ENCODE data around the gene TNFRSF13B.

Gene TNFRSF13B

GRCh38 chr17:16953841-16954240, 18.1 kb downstream of the TNFRSF13B start:
- no peak for DNase-seq

- no peak for DNase-seq
Measured at GRCh38 chr17:16953347-16953746, 18.6 kb downstream of the TNFRSF13B start.

DNA sequence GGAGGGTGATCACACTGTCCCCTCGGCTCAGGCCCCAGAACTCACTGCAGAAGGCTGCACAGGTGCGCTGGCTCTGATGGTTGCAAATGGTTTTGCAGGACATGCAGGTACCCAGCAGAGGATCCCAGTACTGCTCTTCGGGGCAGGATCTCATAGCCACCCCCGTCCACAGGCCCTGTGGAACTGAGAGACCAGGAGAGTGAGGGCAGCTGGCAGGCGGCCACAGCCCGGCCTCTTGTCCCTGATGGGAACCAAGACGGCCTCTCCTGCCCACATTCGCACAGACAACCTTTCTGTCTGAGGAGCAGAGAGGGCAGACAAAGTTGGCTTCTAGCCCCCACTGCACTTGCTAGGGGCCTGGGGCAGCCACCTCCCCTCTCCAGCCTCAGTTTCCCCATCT, 19.5 kb downstream of the TNFRSF13B start:
- no peak for DNase-seq

- no peak for DNase-seq
Measured at GRCh38 chr17:16950488-16950887, 21.4 kb downstream of the TNFRSF13B start.

DNA sequence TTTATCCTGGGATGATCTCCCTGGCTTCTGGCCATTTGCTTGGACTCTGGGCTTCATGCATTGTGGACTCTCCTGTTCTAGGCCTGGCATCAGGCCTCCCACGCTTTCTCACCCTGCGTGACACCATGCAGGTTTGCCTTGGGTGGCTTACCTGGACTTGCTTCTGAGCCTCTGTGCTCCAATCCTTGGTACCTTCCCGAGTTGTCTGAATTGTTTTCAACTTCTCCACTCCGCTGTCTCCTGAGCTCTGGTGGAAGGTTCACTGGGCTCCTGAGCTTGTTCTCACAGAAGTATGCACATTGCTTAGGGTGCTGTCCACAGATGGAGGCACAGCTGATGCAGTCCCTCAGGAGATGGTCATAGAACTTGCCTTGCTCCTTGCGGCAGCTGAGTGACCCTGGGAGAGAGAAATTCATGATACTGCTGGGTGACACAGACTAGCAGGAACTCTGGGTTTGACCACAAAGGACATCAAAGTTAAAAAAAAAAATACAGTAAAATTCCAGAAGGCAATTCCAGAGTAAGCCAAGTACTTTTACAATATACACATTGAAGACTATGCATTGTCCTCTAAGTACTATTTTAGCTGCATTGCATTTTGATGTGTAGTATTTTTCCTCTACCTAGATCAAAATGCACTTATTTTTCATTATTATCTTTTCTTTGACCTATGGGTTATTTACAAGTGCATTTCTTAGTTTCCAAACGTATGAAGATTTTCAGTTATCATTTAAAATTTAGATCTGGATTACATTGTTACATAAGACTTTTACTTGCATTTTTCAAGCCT, 23.1 kb downstream of the TNFRSF13B start:
- no peak for DNase-seq

- DNase-seq, result no peak
Measured at GRCh38 chr17:16947470-16947869, 24.4 kb downstream of the TNFRSF13B start.

- no peak for DNase-seq
Measured at GRCh38 chr17:16945663-16946218, 26.2 kb downstream of the TNFRSF13B start.

DNA sequence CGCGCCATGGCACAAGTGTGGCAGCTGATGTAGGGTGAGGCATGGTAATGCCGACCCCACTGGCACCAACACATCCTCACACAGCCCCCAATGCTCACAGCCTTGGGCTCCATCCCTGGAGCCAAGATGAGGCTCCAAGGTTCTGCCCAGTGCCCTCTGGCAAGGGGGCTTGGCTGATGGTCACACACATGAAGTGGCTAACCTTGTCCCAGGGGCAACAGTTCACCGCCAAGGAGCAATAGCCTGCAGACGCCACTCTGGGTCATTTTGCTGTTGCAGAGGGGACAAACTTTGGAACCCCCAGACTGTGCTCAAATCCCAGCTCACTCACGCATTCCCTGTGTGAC, 26.8 kb downstream of the TNFRSF13B start:
- no peak for DNase-seq

GRCh38 chr17:16944334-16945135, 27.4 kb downstream of the TNFRSF13B start:
- no peak for DNase-seq

DNA sequence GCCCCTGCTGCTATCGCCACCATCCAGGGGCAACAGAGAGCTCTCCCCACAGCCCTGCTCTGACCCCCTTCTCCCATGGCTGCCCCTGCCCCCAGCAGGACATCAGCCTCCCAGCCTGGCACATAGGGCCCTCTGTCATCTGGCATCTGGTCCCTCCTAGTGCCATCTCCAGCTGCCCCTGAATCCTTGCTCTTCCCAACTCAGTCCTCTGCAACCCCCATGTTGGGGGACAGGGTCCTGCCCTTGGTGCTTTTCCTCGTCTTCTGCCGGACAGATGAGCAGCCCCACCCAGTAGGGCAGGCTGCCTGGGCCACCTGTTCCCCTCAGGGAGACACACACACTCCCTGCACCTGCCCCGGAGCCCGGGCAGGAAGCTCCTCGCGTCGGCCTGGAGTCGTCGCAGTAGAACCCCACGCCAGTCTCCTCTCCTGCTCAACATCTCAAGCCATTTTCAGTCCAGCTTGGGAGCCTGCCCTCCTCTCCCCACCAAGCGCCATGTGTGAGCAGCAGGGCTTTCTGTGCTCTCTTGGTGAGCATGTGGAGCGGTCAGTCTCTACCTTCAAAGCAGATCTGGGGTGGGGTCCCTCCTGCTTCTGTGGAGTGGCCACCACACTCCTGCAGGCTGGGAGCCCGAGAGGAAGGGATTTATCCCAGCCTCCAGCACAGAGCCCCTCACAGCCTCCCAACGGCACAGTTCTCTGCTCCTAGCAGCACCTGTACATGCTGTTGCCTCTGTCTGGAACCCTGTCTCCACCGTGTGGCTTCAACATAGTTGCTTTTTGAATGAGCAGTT, 28.2 kb downstream of the TNFRSF13B start:
- no peak for DNase-seq

- no peak for DNase-seq
Measured at GRCh38 chr17:16943032-16943352, 28.9 kb downstream of the TNFRSF13B start.

DNA sequence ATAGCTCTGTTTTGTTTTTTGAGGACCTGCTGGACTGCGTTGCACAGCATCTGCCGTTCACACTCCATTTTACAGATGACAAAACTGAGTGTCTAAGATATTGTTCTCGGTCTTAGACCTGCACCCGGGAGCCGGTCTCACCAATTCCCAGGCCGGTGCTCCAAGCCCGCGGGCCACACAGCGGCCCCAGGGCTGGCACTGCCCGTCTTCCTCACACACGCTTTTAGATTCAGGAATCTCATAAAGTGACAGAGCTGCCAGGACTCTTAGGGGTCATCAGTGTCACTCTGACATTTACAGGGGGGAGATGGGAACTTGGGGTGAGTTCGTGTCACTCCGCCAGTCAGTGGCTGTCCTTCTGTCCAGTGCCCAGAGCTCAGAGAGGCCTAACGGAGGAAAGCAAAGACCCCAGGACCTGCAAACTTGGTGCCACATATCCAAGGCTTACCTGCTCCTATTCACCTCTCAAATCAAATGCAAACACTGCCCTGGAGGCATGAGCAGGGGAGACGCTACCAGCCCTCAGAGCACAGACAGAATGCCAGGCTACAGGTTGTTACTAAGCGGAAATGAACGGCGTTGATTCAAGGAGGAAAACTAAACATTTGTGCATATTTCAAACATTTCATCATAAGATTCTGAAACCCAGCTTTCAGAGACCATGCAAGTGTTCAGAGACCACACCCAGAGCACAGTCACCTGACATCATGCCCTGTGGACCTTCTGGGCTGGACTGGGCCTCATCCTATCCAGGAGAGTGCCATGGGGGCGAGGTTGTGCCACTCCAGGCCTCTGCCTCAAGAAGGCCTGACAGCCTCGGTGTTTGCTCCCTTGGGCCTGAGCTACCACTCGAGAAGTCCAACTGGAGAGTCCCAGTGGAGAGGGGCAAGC, 29.5 kb downstream of the TNFRSF13B start:
- no peak for DNase-seq

- DNase-seq, result no peak
Measured at GRCh38 chr17:16941072-16942036, 30.6 kb downstream of the TNFRSF13B start.

GRCh38 chr17:16940116-16940881, 31.6 kb downstream of the TNFRSF13B start:
- no peak for DNase-seq

- DNase-seq, result no peak
Measured at GRCh38 chr17:16939606-16940115, 32.3 kb downstream of the TNFRSF13B start.

DNA sequence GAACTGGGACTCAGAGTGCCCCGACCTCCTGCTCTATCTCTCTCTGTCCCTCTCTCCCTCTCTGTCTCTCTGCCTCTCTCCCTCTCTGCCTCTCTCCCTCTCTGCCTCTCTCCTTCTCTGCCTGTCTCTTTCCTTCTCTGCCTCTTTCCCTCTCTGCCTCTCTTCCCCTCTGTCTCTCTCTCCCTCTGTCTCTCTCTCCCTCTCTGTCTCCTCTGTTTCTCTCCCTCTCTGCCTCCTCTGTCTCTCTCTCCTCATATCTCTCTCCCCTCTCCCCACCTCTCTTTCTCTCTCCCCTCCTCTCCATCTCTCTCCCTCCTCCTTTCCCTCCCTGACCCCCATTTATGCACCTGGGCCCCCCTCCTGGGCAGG, 32.7 kb downstream of the TNFRSF13B start:
- DNase-seq, result no peak

DNA sequence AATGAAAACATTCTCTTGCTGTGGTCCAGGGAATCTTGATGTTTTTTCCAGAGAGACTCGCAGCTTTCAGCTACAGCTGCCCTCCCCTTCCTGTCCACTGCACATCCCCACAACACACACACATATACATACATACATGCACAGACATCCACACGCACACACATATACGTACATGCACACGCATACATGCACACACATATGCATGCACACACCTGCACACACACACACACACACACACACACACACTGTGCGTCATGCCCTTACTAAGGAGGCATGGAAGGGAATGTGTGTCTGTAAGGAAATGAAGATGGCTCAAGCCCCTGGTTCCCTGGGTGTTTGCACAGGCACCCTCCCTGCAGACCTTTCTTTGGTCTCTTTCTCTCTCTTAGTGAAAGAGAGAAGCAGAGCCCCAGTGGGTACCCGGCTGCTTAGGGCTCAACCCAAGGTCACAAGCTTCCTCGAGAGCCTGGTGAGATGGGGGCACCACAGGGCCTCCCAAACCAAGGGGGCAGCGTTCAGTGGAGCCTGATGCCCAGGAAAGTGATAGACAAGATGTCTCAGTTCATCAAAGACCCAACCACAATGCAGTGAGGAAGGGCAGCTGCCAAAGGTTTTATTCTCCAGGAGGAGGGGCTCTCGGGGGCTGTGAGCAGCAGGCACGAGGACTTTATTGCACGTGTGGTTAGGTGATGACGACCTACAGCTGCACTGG, 33.3 kb downstream of the TNFRSF13B start:
- DNase-seq, result no peak

DNA sequence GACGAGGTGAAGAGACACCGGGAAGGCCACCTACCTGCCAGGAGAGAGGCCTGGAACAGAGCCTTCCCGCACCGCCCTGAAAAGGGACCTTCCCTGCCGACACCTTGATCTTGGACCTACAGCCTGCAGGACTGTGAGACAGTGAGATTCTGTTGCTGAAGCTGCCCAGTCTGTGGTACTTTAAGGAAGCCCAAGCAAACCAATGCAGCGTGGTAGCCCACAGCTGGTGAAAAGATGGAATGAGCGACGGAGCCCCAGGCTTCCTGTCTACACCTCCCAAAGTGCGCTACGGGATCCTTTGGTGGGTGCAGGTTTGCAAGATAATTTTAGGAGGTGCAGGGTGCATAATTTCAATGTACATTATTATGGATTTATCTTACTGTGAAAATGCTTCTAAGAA, 33.9 kb downstream of the TNFRSF13B start:
- no peak for DNase-seq

- no peak for DNase-seq
Measured at GRCh38 chr17:16937431-16937830, 34.5 kb downstream of the TNFRSF13B start.
